ENCODE results near the gene DZIP1.

Gene DZIP1

DNA sequence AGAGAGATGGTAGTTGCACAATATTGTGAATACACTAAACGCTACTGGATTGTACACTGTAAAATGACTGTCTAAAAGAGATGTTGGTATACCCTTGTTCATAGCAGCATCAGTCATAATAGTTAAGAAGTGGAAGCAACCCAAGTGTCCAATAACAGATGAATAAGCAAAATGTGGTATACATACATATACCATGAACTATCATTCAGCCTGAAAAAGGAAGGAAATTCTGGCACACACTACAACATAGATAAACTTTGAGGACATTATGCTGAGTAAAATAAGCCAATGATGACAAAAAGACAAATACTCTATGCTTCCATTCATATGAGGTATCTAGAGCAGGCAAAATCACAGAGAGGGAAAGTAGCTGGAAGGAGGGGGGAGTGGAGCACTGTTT lies 16.0 kb downstream of the DZIP1 start:
- Histone ChIP-seq H3K4me3 (ENCODE audit: low read depth, low read length) (no peak overlapping the region), H3K36me3 (replicated peaks) (peaks cover 57% of the 10 kb centered on the region), H3K27ac (no peak overlapping the region), H3K27me3 (replicated peaks) (no peaks in the 10 kb centered on the region)
- TF ChIP-seq, protein P1, sequence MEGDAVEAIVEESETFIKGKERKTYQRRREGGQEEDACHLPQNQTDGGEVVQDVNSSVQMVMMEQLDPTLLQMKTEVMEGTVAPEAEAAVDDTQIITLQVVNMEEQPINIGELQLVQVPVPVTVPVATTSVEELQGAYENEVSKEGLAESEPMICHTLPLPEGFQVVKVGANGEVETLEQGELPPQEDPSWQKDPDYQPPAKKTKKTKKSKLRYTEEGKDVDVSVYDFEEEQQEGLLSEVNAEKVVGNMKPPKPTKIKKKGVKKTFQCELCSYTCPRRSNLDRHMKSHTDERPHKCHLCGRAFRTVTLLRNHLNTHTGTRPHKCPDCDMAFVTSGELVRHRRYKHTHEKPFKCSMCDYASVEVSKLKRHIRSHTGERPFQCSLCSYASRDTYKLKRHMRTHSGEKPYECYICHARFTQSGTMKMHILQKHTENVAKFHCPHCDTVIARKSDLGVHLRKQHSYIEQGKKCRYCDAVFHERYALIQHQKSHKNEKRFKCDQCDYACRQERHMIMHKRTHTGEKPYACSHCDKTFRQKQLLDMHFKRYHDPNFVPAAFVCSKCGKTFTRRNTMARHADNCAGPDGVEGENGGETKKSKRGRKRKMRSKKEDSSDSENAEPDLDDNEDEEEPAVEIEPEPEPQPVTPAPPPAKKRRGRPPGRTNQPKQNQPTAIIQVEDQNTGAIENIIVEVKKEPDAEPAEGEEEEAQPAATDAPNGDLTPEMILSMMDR (IDR thresholded peaks at IDR 0.05; ENCODE audit: low read depth, low read length, missing control alignments): no peak
- in situ Hi-C loops (cut with HindIII; ENCODE audit: low pct_ligation_motif_present, low sequenced_read_pairs): no loop called here
- DNase-seq: no peak

DNA sequence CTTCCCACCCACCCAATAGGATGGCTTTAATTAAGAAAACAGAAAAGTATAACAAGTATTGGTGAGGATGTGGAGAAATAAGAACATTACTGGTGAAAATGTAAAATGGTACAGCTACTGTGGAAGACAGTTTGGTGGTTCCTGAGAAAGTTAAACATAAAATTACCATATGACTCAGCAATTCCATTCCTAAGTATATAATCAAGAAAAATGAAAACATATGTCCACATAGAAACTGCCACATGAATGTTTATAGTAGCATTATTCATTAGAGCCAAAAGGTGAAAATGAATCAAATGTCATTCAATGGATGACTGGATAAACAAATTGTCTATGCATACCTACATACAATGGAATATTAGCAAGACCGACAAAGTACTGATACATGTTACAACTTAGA lies 16.9 kb downstream of the DZIP1 start:
- H3K4me3 ChIP-seq (ENCODE audit: low read depth, low read length): no peak overlapping the region
- in situ Hi-C loops (cut with HindIII; ENCODE audit: low pct_ligation_motif_present, low sequenced_read_pairs): no loop called here
- TF ChIP-seq, protein P1 (IDR thresholded peaks at IDR 0.05; ENCODE audit: low read depth, low read length, missing control alignments): no peak
- no peaks in the 10 kb centered on the region for H3K27me3 ChIP-seq (replicated peaks)
- H3K27ac ChIP-seq: no peak overlapping the region
- DNase-seq: no peak
- peaks cover 56% of the 10 kb centered on the region for H3K36me3 ChIP-seq (replicated peaks)

DNA sequence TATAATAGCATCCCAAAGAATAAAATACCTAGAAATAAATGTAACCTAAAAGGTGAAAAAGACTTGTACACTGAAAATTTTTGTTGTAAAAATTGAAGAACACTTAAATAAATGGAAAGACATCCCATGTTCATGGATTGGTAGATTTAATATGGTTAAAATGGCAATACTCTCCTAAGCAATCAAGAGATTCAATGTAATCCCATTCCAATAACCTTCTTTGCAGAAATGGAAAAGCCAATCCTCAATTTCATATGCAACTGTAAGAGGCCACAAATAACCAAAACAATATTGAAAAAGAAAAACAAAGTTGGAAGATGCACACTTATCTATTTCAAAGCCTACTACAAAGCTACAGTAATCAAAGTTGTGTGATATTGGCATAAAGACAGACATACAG lies 17.7 kb downstream of the DZIP1 start:
- DNase-seq: no peak
- TF ChIP-seq, protein P1 (IDR thresholded peaks at IDR 0.05; ENCODE audit: low read depth, low read length, missing control alignments): no peak
- in situ Hi-C loops (cut with HindIII; ENCODE audit: low pct_ligation_motif_present, low sequenced_read_pairs): no loop called here
- Histone ChIP-seq H3K27ac (no peak overlapping the region), H3K4me3 (ENCODE audit: low read depth, low read length) (no peak overlapping the region), H3K36me3 (replicated peaks) (peaks cover 55% of the 10 kb centered on the region), H3K27me3 (replicated peaks) (no peaks in the 10 kb centered on the region)

DNA sequence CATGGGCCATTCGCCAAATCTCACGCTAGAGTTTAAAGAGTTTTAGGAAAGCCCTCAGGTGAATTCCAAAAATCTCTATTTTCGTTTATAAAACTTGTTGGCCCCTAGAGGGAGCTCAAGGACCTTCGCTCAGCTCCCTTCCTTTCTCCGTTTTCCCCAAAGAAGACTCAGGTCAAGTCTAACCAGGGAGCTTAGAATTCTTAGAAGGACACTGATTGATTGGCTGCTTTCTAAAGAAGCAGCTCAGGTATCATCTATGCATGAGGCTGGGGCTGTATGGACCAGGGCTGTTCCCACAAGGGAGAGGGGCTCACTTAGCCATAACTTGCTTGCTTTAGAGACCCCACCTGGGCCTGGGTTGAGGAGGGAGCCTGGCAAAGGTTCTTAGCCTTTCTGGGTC lies 20.5 kb downstream of the DZIP1 start:
- in situ Hi-C loops (cut with HindIII; ENCODE audit: low pct_ligation_motif_present, low sequenced_read_pairs): no loop called here
- Histone ChIP-seq H3K36me3 (replicated peaks) (peaks cover 45% of the 10 kb centered on the region), H3K27ac (no peak overlapping the region), H3K27me3 (replicated peaks) (no peaks in the 10 kb centered on the region), H3K4me3 (ENCODE audit: low read depth, low read length) (no peak overlapping the region)
- DNase-seq: no peak
- TF ChIP-seq, protein P1 (IDR thresholded peaks at IDR 0.05; ENCODE audit: low read depth, low read length, missing control alignments): peak; percentile 74

DNA sequence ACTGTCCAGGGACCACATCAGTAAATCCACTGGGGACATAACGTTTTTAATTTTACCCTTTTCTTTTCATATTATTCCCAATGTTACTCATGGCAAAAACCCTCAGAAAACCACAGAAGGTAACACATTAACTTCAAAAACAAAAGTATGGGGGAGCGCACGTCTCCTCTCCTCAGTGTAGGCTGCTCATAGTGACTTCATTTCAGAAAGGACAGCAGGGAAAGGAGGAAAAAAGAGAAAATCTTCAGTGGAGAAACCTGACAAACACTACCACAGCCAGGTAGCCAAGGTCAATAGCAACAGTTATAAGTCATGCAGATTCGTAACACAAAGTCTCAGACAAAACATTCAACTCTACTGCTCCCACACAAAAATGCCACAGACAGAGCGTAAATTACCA lies 21.4 kb downstream of the DZIP1 start:
- H3K27me3 ChIP-seq (replicated peaks): no peaks in the 10 kb centered on the region
- no peak for DNase-seq
- peaks cover 42% of the 10 kb centered on the region for H3K36me3 ChIP-seq (replicated peaks)
- in situ Hi-C loops (cut with HindIII; ENCODE audit: low pct_ligation_motif_present, low sequenced_read_pairs): no loop called here
- no peak overlapping the region for H3K4me3 ChIP-seq (ENCODE audit: low read depth, low read length)
- H3K27ac ChIP-seq: no peak overlapping the region
- TF ChIP-seq, protein P1 (IDR thresholded peaks at IDR 0.05; ENCODE audit: low read depth, low read length, missing control alignments): no peak

DNA sequence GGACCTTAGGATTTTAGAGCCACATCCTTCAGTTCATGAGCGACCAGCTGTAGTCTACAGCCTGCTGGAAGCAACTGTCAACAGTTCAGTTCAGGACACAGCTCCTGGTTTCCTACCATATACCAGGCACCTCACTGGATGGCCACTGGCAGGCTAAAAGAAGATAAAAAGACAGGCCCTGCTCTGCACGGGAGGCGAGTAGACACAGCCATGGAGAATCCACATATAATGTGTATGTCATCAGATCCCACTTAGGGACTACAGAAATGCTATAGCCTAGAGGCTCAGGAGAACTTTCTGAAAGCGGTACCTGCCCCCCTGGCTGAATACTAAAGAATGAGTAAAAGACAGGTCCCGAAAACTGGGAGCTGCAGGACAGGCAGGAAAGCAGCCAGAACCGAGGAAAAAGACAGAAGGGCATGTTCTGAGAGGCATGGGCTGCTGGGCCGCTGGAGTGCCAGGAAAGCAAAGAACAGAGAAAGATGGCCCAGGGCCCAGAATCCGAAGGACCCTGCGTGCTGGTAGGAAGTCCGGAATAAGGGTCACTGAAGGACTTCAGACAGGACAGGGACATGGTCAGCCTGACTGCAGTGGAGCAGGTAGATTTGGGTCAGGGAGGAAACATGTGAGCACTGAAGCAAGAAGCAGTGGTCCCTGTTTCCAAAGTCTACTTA lies 23.5 kb downstream of the DZIP1 start:
- TF ChIP-seq, protein P1 (IDR thresholded peaks at IDR 0.05; ENCODE audit: low read depth, low read length, missing control alignments): no peak
- H3K4me3 ChIP-seq (ENCODE audit: low read depth, low read length): no peak overlapping the region
- DNase-seq: no peak

More for the DNA sequence above, 23.5 kb downstream of the DZIP1 start:
- in situ Hi-C loops (cut with HindIII; ENCODE audit: low pct_ligation_motif_present, low sequenced_read_pairs): no loop called here
- no peak overlapping the region for H3K27ac ChIP-seq
- H3K36me3 ChIP-seq (replicated peaks): peaks cover 55% of the 10 kb centered on the region
- no peaks in the 10 kb centered on the region for H3K27me3 ChIP-seq (replicated peaks)
